IPS-NIHi7 (cell line): Measurements from ENCODE around the gene PDGFC.

Experiments used
- DNase-seq: peaks from one replicate; pipeline ENCODE4 v3.0.0; 2012; ENCODE audit warnings: mixed read lengths; ENCODE audit errors: extremely low spot score

Gene PDGFC

GRCh38 chr4:156971676-156972378 is at the start of gene PDGFC:
PDGFC (minus strand) TSS chr4:156971799; CDS start chr4:156970903, 896 bp downstream.
- peak; percentile 86 for DNase-seq

GRCh38 chr4:157020882-157021281 is 49.3 kb upstream of the PDGFC start:
- no peak for DNase-seq

- no peak for DNase-seq
Measured at GRCh38 chr4:157018920-157019490, 47.4 kb upstream of the PDGFC start.

- peak; percentile 30 for DNase-seq
Measured at GRCh38 chr4:157014621-157015591, 43.3 kb upstream of the PDGFC start.

- no peak for DNase-seq
Measured at GRCh38 chr4:157013656-157014055, 42.1 kb upstream of the PDGFC start.

- no peak for DNase-seq
Measured at GRCh38 chr4:157012781-157013180, 41.2 kb upstream of the PDGFC start.

GRCh38 chr4:157012296-157012695 is 40.7 kb upstream of the PDGFC start:
- DNase-seq: no peak

- DNase-seq: no peak
Measured at GRCh38 chr4:157010630-157011029, 39.0 kb upstream of the PDGFC start.

- no peak for DNase-seq
Measured at GRCh38 chr4:157005831-157006230, 34.2 kb upstream of the PDGFC start.

- DNase-seq: no peak
Measured at GRCh38 chr4:157005193-157005592, 33.6 kb upstream of the PDGFC start.

GRCh38 chr4:157004279-157005161 is 32.9 kb upstream of the PDGFC start:
- DNase-seq: no peak

GRCh38 chr4:156999175-156999517 is 27.5 kb upstream of the PDGFC start:
- DNase-seq: peak; percentile 54

GRCh38 chr4:156998500-156999174 is 27.0 kb upstream of the PDGFC start:
- peak; percentile 15 for DNase-seq

- no peak for DNase-seq
Measured at GRCh38 chr4:156992943-156993342, 21.3 kb upstream of the PDGFC start.

GRCh38 chr4:156991161-156991560 is 19.6 kb upstream of the PDGFC start:
- no peak for DNase-seq

- no peak for DNase-seq
Measured at GRCh38 chr4:156983366-156983765, 11.8 kb upstream of the PDGFC start.

GRCh38 chr4:156981262-156981769 is 9.7 kb upstream of the PDGFC start:
- no peak for DNase-seq

GRCh38 chr4:156977435-156978160 is 6.0 kb upstream of the PDGFC start:
- no peak for DNase-seq

GRCh38 chr4:156976147-156976546 is 4.5 kb upstream of the PDGFC start:
- DNase-seq: no peak

GRCh38 chr4:156975686-156976085 is 4.1 kb upstream of the PDGFC start:
- DNase-seq: no peak
